HG02759 (cell line): Measurements from ENCODE around the gene AKAP8L.
"Not testable (repeated sequence)": the region's sequence is repeated elsewhere in the genome, so short reads cannot be mapped to it uniquely, and the experiment has no call there.

ENCODE experiments used
- ATAC-seq: cut with Tn5 transposase; IDR thresholded peaks from one replicate; pipeline ENCODE4 v1.9.1; 2021; ENCODE audit warnings: mild to moderate bottlenecking, moderate library complexity; ENCODE audit not compliant: unreplicated experiment

The AKAP8L gene

GRCh38 chr19:15421136-15421695 is 2.4 kb upstream of the AKAP8L start:
- ATAC-seq = no peak

GRCh38 chr19:15419413-15420025 is 731 bp upstream of the AKAP8L start:
- ATAC-seq = no peak

GRCh38 chr19:15418231-15418578 is 583 bp downstream of the AKAP8L start:
- no peak for ATAC-seq

- ATAC-seq = no peak
Observed at GRCh38 chr19:15417699-15418098, 1.1 kb downstream of the AKAP8L start.

GRCh38 chr19:15412832-15413231 is 6.0 kb downstream of the AKAP8L start:
- ATAC-seq = no peak

- ATAC-seq = not testable (repeated sequence)
Observed at GRCh38 chr19:15411351-15411750, 7.4 kb downstream of the AKAP8L start.

GRCh38 chr19:15404780-15405211 is 14.0 kb downstream of the AKAP8L start:
- ATAC-seq = no peak

GRCh38 chr19:15404097-15404779 is 14.6 kb downstream of the AKAP8L start:
- ATAC-seq = no peak

- no peak for ATAC-seq
Observed at GRCh38 chr19:15403151-15403531, 15.6 kb downstream of the AKAP8L start.

GRCh38 chr19:15402411-15403150 is 16.2 kb downstream of the AKAP8L start:
- ATAC-seq = no peak

GRCh38 chr19:15401397-15401710 is 17.4 kb downstream of the AKAP8L start:
- ATAC-seq = no peak

- no peak for ATAC-seq
Observed at GRCh38 chr19:15400521-15401396, 18.0 kb downstream of the AKAP8L start.

GRCh38 chr19:15399635-15400034 is 19.2 kb downstream of the AKAP8L start:
- ATAC-seq = no peak

GRCh38 chr19:15399234-15399515 is 19.6 kb downstream of the AKAP8L start:
- ATAC-seq = no peak

- no peak for ATAC-seq
Observed at GRCh38 chr19:15398501-15399233, 20.1 kb downstream of the AKAP8L start.

- ATAC-seq = no peak
Observed at GRCh38 chr19:15397782-15398181, 21.0 kb downstream of the AKAP8L start.

GRCh38 chr19:15397236-15397635 is 21.6 kb downstream of the AKAP8L start:
- ATAC-seq = no peak

GRCh38 chr19:15396436-15396835 is 22.4 kb downstream of the AKAP8L start:
- no peak for ATAC-seq

GRCh38 chr19:15395251-15395650 is 23.5 kb downstream of the AKAP8L start:
- ATAC-seq = not testable (repeated sequence)

- ATAC-seq = no peak
Observed at GRCh38 chr19:15394426-15394825, 24.4 kb downstream of the AKAP8L start.

GRCh38 chr19:15393963-15394362 is 24.8 kb downstream of the AKAP8L start:
- ATAC-seq = no peak
